IPS-15b (cell line): Measurements from ENCODE around the gene GPATCH1.
"Not testable (repeated sequence)": the region's sequence is repeated elsewhere in the genome, so short reads cannot be mapped to it uniquely, and the experiment has no call there.

ENCODE experiments used
- H3K27me3 ChIP-seq: one replicate; pipeline ENCODE4 v1.6.1; 2013; ENCODE audit warnings: low read length; ENCODE audit not compliant: control insufficient read depth, insufficient read depth
- H3K36me3 ChIP-seq: one replicate; pipeline ENCODE4 v1.6.1; 2013; ENCODE audit warnings: low read length; ENCODE audit not compliant: control insufficient read depth, insufficient read depth
- H3K4me1 ChIP-seq: one replicate; pipeline ENCODE4 v1.6.1; 2013; ENCODE audit warnings: mild to moderate bottlenecking, low read length; ENCODE audit not compliant: control insufficient read depth, insufficient read depth
- H3K4me3 ChIP-seq: one replicate; pipeline ENCODE4 v1.5.1; 2013; ENCODE audit warnings: low read depth, low read length
- H3K9ac ChIP-seq: one replicate; pipeline ENCODE4 v1.6.1; 2013; ENCODE audit warnings: low read depth, mild to moderate bottlenecking, low read length
- H3K9me3 ChIP-seq: one replicate; pipeline ENCODE4 v1.6.1; 2013; ENCODE audit warnings: mild to moderate bottlenecking, low read length; ENCODE audit not compliant: control insufficient read depth, insufficient read depth

Gene GPATCH1

DNA sequence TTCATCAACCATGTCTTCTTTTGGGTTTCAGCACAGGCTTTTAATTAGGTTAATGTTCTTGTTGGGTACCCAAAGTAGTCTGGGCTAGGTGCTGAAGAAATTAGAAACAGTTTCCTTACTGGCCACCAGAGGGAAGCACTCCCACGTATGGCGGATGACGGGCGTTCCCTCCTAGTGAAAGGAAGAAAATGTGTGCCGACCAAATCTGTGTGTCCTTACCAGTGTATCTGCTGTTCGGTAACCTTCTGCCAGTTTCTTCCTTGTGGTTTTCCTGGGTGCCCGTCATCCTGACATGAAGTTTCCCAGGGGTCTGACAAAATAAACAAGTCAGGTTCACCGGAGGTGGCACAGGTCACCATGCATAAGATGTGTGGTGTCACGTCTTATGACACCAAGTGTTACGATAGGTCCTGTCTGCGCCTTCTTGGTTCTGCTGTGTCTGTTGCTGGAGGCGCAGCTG lies 45.0 kb downstream of the GPATCH1 start:
- Histone ChIP-seq H3K27me3 (no peaks in the 10 kb centered on the region), H3K4me3 (no peak overlapping the region), H3K9me3 (no peaks in the 10 kb centered on the region), H3K4me1 (no peaks in the 10 kb centered on the region), H3K9ac (no peak overlapping the region), H3K36me3 (peaks cover 3% of the 10 kb centered on the region)

DNA sequence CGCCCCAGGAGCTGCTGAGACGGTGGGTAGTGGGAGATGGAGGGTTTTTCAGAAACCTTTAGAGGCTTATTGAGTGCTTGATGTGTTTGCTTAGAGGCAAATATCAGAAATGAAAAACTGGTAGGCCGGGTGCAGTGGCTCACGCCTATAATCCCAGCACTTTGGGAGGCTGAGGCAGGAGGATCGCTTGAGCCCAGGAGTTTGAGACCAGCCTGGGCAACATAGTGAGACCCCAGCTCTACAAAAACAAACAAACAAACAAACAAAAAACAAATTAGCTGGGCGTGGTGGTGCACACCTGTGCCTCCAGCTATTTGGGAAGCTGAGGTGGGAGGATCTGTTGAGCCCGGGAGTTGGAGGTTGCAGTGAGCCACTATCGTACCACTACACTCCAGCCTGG lies 45.7 kb downstream of the GPATCH1 start:
- not testable (repeated sequence) for H3K4me3 ChIP-seq, H3K36me3 ChIP-seq, H3K9me3 ChIP-seq, H3K4me1 ChIP-seq, H3K27me3 ChIP-seq, H3K9ac ChIP-seq

DNA sequence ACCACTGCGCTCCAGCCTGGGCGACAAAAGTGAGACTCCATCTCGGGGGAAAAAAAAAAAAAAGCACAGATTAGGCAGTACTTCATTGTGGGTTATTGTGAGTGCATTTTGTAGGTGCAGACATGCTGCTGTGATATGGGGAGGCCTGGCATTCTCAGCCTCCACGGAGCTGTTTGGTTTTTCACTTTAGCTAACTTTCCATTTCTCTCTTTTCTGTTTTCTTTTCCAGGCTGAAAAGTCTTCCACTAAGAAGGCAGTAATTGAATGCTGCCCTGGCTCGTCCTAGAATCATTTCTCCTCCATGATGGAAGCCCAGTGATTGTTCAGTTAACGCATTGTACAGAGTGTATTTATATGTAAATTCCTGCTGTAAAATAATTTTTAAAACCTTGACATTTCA lies 48.9 kb downstream of the GPATCH1 start:
- Histone ChIP-seq H3K4me1 (no peaks in the 10 kb centered on the region), H3K27me3 (no peaks in the 10 kb centered on the region), H3K36me3 (peaks cover 3% of the 10 kb centered on the region), H3K9ac (no peak overlapping the region), H3K4me3 (no peak overlapping the region), H3K9me3 (no peaks in the 10 kb centered on the region)

DNA sequence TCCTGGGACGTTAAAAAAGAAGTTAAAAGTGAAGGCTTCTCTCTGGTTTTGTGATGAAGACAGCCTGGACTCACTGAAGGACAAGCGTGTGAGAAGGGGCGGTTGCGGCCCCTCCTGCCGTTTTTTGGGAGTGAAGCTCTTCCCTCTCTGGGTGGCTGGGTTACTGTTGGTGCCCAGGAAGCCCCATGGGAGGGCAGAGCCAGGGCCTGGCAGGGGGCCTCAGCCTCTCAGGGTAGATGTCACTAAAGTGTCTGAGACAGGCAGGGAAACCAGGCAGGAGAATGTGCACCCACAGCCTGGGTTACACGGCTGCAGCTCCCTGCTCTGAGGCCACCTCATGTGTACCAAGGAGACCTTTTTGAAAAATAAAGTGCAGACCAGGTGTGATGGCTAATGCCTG lies 49.5 kb downstream of the GPATCH1 start:
- Histone ChIP-seq H3K36me3 (peaks cover 3% of the 10 kb centered on the region), H3K9me3 (no peaks in the 10 kb centered on the region), H3K4me3 (no peak overlapping the region), H3K27me3 (no peaks in the 10 kb centered on the region), H3K4me1 (no peaks in the 10 kb centered on the region), H3K9ac (no peak overlapping the region)

DNA sequence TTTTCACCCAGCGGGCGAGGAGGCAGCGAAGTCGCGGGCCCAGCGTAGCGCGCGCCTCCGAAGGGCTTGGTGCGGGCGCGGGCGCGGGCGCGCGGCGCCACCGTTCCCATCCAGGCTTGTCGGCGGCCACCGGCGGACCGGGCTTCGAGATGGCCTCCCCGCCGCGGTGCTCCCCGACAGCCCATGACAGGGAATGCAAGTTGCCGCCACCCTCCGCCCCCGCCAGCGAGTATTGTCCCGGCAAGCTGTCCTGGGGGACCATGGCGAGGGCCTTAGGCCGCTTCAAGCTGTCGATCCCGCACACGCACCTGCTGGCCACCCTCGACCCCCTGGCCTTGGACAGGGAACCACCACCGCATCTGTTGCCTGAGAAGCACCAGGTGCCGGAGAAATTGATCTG lies 51.0 kb downstream of the GPATCH1 start, which contains the start of gene WDR88:
TSS of gene WDR88 (plus strand) at position 94 of the 400 bp plus-strand sequence. CDS start at position 150, 56 bp downstream.
- H3K4me3 ChIP-seq, result no peak within 1 kb of the TSS
- H3K4me1 ChIP-seq, result no peaks in the 10 kb centered on the region
- H3K9me3 ChIP-seq, result no peaks in the 10 kb centered on the region
- peaks cover 3% of the 10 kb centered on the region for H3K36me3 ChIP-seq
- no peaks in the 10 kb centered on the region for H3K27me3 ChIP-seq
- H3K9ac ChIP-seq, result no peak within 1 kb of the TSS

DNA sequence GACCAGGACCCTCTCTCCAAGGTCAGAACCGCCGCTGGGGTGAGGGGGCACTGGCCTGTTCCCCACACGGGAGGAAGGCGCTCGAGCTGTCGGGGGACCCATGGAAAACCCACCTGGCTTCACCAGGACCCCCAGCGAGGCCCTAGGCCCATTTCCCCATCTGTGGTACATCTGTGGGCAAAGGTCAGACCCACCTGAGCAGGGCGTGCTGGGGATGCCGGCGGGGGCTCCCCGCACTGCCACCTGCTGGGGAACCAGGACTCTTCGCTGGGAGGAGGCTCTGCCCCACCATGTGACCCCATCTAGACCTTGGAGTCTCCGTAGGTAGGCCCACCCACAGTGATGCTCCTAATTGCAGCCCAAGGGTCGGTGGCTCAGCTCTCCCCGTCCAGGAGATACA lies 51.4 kb downstream of the GPATCH1 start:
- Histone ChIP-seq H3K9ac (no peak overlapping the region), H3K9me3 (no peaks in the 10 kb centered on the region), H3K36me3 (peaks cover 3% of the 10 kb centered on the region), H3K4me3 (no peak overlapping the region), H3K4me1 (no peaks in the 10 kb centered on the region), H3K27me3 (no peaks in the 10 kb centered on the region)

DNA sequence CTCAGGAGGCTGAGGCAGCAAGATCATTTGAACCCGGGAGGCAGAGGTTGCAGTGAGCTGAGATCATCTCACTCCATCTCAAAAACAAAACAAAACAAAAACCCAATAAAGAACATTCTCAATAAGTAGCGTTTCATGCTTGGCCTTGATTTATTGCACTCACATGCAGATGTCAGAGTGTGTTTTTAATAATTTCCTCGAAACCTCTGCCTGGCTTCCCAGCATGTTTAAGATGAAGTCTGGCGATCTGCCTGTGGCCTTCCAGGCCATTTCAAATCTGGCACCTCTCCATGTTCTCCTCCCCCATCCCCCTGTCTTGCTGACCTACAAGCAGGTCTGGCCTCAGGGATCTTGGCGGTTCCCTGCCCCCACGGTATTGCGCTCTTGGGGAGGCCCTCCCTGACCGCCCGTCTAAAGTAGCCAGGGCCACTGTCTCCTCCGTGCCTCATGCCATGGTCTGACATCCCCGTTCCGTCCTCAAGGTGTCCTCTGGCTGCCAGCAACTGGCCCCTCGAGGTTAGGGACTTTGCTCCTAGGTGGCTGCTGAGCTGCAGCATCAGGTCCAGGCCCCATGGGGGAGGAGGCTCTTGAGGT lies 52.6 kb downstream of the GPATCH1 start:
- H3K9ac ChIP-seq, result no peak overlapping the region
- H3K4me1 ChIP-seq, result no peaks in the 10 kb centered on the region
- no peak overlapping the region for H3K4me3 ChIP-seq
- peaks cover 3% of the 10 kb centered on the region for H3K36me3 ChIP-seq
- H3K9me3 ChIP-seq, result no peaks in the 10 kb centered on the region
- H3K27me3 ChIP-seq, result no peaks in the 10 kb centered on the region

DNA sequence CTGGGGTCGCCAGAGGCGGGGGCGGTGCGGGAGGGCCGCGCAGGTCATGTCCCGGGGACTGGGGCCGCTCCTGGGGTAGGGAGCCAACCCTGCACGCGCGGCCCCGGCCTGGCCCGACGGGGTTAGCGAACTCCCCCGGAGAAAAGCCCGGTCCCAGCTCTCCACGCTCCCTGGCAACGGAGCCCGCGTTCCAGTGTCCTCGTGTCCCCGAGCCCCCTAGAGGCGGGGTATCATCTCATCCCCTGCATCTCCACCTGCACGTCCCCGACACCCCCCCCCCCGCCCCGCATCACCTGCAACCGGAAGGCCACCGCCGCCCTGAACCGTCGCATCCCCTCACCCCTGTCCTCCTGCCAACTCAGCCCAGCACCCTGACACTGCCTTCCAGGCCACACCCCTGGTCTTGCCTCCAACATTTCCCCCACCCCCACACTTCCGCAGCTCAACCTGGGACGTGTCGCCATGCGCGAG lies 53.6 kb downstream of the GPATCH1 start:
- Histone ChIP-seq H3K9me3 (no peaks in the 10 kb centered on the region), H3K9ac (no peak overlapping the region), H3K36me3 (peaks cover 3% of the 10 kb centered on the region), H3K27me3 (no peaks in the 10 kb centered on the region), H3K4me1 (no peaks in the 10 kb centered on the region), H3K4me3 (peak overlapping the region; percentile 26)

DNA sequence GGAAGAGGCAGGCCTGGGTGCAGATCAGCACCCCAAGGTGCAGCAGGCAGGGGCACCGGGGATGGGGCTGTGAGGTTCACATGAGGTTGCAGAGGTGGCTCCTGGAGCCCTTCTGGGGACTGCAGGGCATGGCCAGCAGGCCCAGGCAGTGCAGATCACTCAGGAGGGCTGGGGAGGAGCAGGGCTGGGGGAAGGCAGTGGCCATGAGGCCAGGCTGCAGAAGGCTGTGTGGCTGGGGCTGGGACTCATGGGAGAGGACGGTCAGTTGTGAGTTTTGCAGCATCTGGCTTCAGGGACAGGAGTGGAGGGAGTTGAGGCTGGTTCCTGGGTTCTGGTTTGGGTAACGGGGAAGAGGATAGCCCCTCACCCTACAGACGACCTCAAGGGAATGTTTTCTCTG lies 58.2 kb downstream of the GPATCH1 start:
- no peak overlapping the region for H3K4me3 ChIP-seq
- no peaks in the 10 kb centered on the region for H3K4me1 ChIP-seq
- no peak overlapping the region for H3K9ac ChIP-seq
- H3K9me3 ChIP-seq, result no peaks in the 10 kb centered on the region
- H3K36me3 ChIP-seq, result no peaks in the 10 kb centered on the region
- H3K27me3 ChIP-seq, result no peaks in the 10 kb centered on the region

DNA sequence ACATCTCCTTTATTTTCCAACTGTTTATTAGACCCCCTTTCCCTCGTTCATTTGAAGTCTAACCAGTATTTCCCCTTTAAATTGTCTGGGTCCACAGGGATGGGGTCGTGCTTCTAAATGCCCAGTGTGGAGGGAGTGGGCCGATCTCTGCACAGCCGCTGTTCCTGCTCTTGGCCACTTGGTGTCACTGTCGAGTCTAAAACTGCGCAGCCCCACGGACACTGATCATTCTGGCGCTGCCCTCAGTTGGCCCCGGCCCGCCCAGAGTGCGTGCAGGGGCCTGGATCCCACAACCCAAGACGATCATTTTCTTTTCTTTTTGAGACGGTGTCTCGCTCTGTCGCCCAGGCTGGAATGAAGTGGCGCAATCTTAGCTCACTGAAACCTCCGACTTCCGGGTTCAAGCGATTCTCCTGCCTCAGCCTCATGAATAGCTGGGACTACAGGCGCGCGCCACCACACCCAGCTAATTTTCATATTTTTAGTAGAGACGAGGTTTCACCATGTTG lies 63.0 kb downstream of the GPATCH1 start:
- Histone ChIP-seq H3K9me3 (no peaks in the 10 kb centered on the region), H3K36me3 (no peaks in the 10 kb centered on the region), H3K9ac (no peak overlapping the region), H3K4me3 (no peak overlapping the region), H3K27me3 (peaks cover 4% of the 10 kb centered on the region), H3K4me1 (no peaks in the 10 kb centered on the region)

DNA sequence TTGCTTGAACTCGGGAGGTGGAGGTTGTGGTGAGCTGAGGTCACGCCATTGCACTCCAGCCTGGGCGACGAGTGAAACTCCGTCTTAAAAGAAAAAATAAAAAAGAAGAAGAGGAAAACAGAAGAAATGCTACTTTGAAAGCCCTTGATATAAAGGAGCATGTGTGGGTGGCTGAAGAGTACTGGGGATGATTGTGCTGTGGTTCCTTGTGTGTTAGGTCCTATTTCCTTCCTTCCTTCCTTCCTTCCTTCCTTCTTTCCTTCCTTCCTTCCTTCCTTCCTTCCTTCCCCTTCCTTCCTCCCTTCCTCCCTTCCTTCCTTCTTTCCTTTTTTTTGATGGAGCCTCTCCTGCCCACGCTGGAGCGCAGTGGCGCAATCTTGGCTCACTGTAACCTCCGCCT lies 65.2 kb downstream of the GPATCH1 start:
- peaks cover 4% of the 10 kb centered on the region for H3K27me3 ChIP-seq
- H3K4me1 ChIP-seq, result no peaks in the 10 kb centered on the region
- H3K9me3 ChIP-seq, result no peaks in the 10 kb centered on the region
- no peak overlapping the region for H3K9ac ChIP-seq
- H3K36me3 ChIP-seq, result no peaks in the 10 kb centered on the region
- H3K4me3 ChIP-seq, result no peak overlapping the region

DNA sequence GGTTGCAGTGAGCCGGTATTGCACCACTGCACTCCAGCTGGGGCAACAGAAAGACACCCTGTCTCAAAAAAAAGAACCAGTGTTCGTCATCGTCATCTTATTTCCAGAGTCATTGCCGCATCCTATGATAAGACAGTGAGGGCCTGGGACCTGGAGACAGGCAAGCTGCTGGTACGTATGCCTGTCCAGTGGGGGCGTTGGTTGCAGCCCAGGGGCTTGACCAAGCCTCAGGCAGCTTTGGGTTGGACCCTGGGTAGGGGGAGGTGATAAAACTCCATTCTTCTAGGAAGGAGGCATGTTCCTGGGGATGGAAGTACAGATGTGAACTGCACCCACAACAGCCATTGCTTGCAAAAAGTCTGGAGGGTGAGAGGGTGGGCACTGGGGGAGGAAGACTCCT lies 66.6 kb downstream of the GPATCH1 start:
- no peaks in the 10 kb centered on the region for H3K36me3 ChIP-seq
- no peaks in the 10 kb centered on the region for H3K4me1 ChIP-seq
- H3K4me3 ChIP-seq, result no peak overlapping the region
- no peaks in the 10 kb centered on the region for H3K9me3 ChIP-seq
- H3K9ac ChIP-seq, result no peak overlapping the region
- H3K27me3 ChIP-seq, result peaks cover 4% of the 10 kb centered on the region
